Ectodermal cell (in vitro differentiated cells): ENCODE measurements around the gene ERC2.
"Not testable (repeated sequence)": the region's sequence is repeated elsewhere in the genome, so short reads cannot be mapped to it uniquely, and the experiment has no call there.

Experiments used
- H3K27ac ChIP-seq: 2 replicates; pipeline ENCODE4 v1.7.0; 2013; ENCODE audit warnings: mild to moderate bottlenecking, low read depth, low read length; ENCODE audit not compliant: insufficient read depth, poor library complexity, severe bottlenecking
- H3K27me3 ChIP-seq: 2 replicates; pipeline ENCODE4 v1.7.0; 2013; ENCODE audit warnings: mild to moderate bottlenecking, low read length; ENCODE audit not compliant: insufficient read depth, control insufficient read depth, poor library complexity, severe bottlenecking
- H3K36me3 ChIP-seq: one replicate; pipeline ENCODE4 v1.7.0; 2013; ENCODE audit warnings: low read length; ENCODE audit not compliant: control insufficient read depth, insufficient read depth
- H3K4me1 ChIP-seq: one replicate; pipeline ENCODE4 v1.7.0; 2013; ENCODE audit warnings: low read length; ENCODE audit not compliant: control insufficient read depth, insufficient read depth
- H3K4me3 ChIP-seq: 2 replicates; pipeline ENCODE4 v1.7.0; 2013; ENCODE audit warnings: low read depth, low read length, control low read depth; ENCODE audit not compliant: insufficient read depth
- H3K9me3 ChIP-seq: 2 replicates; pipeline ENCODE4 v1.7.0; 2013; ENCODE audit warnings: mild to moderate bottlenecking, low read length, moderate library complexity; ENCODE audit not compliant: control insufficient read depth
- WGBS, 2 experiments: methylation state at CpG; one replicate each; pipeline ENCODE4 v1.1.7; 2013; ENCODE audit warnings: missing lambda C conversion rate in 2 of 2; 5-methylcytosine and 5-hydroxymethylcytosine counted together

The ERC2 gene

GRCh38 chr3:56019490-56020146, 448.6 kb downstream of the ERC2 start:
- no peaks in the 10 kb centered on the region for H3K27me3 ChIP-seq
- H3K27ac ChIP-seq, result no peak overlapping the region
- 81 to 83% methylated on average over 4 of the region's 4 CpGs for WGBS, 2 experiments
- no peaks in the 10 kb centered on the region for H3K9me3 ChIP-seq
- no peak overlapping the region for H3K4me3 ChIP-seq
- no peaks in the 10 kb centered on the region for H3K36me3 ChIP-seq
- H3K4me1 ChIP-seq, result no peaks in the 10 kb centered on the region

- not testable (repeated sequence) for H3K27ac ChIP-seq, H3K4me1 ChIP-seq, H3K27me3 ChIP-seq, H3K4me3 ChIP-seq, H3K36me3 ChIP-seq, H3K9me3 ChIP-seq
- WGBS, 2 experiments, result 92 to 100% methylated on average over 1 of the region's 1 CpG
Observed at GRCh38 chr3:56015374-56015773, 452.9 kb downstream of the ERC2 start.

GRCh38 chr3:56012721-56013120, 455.5 kb downstream of the ERC2 start:
- Histone ChIP-seq H3K36me3 (no peaks in the 10 kb centered on the region), H3K27me3 (no peaks in the 10 kb centered on the region), H3K9me3 (no peaks in the 10 kb centered on the region), H3K4me1 (no peaks in the 10 kb centered on the region), H3K4me3 (no peak overlapping the region), H3K27ac (no peak overlapping the region)
- WGBS, 2 experiments, result 91 to 100% methylated on average over 1 to 4 of the region's 4 CpGs

- Histone ChIP-seq H3K36me3 (no peaks in the 10 kb centered on the region), H3K9me3 (no peaks in the 10 kb centered on the region), H3K4me1 (peaks cover 5% of the 10 kb centered on the region), H3K27ac (no peak overlapping the region), H3K27me3 (no peaks in the 10 kb centered on the region), H3K4me3 (no peak overlapping the region)
- WGBS, 2 experiments, result 86 to 89% methylated on average over 5 of the region's 6 CpGs
Observed at GRCh38 chr3:56005196-56005805, 463.0 kb downstream of the ERC2 start.

GRCh38 chr3:56003129-56003528, 465.1 kb downstream of the ERC2 start:
- Histone ChIP-seq H3K9me3 (no peaks in the 10 kb centered on the region), H3K4me1 (peaks cover 5% of the 10 kb centered on the region), H3K36me3 (no peaks in the 10 kb centered on the region), H3K27me3 (no peaks in the 10 kb centered on the region), H3K4me3 (no peak overlapping the region), H3K27ac (no peak overlapping the region)
- WGBS, 2 experiments, result 93 to 94% methylated on average over 3 of the region's 3 CpGs

- Histone ChIP-seq H3K9me3 (no peaks in the 10 kb centered on the region), H3K27ac (no peak overlapping the region), H3K4me1 (peaks cover 5% of the 10 kb centered on the region), H3K4me3 (no peak overlapping the region), H3K36me3 (no peaks in the 10 kb centered on the region), H3K27me3 (no peaks in the 10 kb centered on the region)
Observed at GRCh38 chr3:56001991-56002390, 466.3 kb downstream of the ERC2 start.

GRCh38 chr3:56001537-56001936, 466.7 kb downstream of the ERC2 start:
- Histone ChIP-seq H3K9me3 (no peaks in the 10 kb centered on the region), H3K27ac (no peak overlapping the region), H3K4me1 (peaks cover 5% of the 10 kb centered on the region), H3K36me3 (no peaks in the 10 kb centered on the region), H3K4me3 (no peak overlapping the region), H3K27me3 (no peaks in the 10 kb centered on the region)
- WGBS, 2 experiments, result 54 to 57% methylated on average over 4 of the region's 4 CpGs

GRCh38 chr3:55989366-55989765, 478.9 kb downstream of the ERC2 start:
- peaks cover 11% of the 10 kb centered on the region for H3K4me1 ChIP-seq
- H3K4me3 ChIP-seq, result no peak overlapping the region
- H3K27me3 ChIP-seq, result no peaks in the 10 kb centered on the region
- 86 to 93% methylated on average over 2 of the region's 2 CpGs for WGBS, 2 experiments
- H3K27ac ChIP-seq, result no peak overlapping the region
- H3K9me3 ChIP-seq, result no peaks in the 10 kb centered on the region
- H3K36me3 ChIP-seq, result no peaks in the 10 kb centered on the region

- H3K4me1 ChIP-seq, result peaks cover 11% of the 10 kb centered on the region
- no peak overlapping the region for H3K4me3 ChIP-seq
- H3K9me3 ChIP-seq, result no peaks in the 10 kb centered on the region
- H3K27me3 ChIP-seq, result no peaks in the 10 kb centered on the region
- 56 to 62% methylated on average over 3 of the region's 3 CpGs for WGBS, 2 experiments
- H3K27ac ChIP-seq, result no peak overlapping the region
- no peaks in the 10 kb centered on the region for H3K36me3 ChIP-seq
Observed at GRCh38 chr3:55988905-55989304, 479.4 kb downstream of the ERC2 start.

- WGBS, 2 experiments, result 93 to 96% methylated on average over 5 of the region's 5 CpGs
- no peak overlapping the region for H3K27ac ChIP-seq
- no peaks in the 10 kb centered on the region for H3K9me3 ChIP-seq
- peaks cover 11% of the 10 kb centered on the region for H3K4me1 ChIP-seq
- H3K27me3 ChIP-seq, result no peaks in the 10 kb centered on the region
- H3K4me3 ChIP-seq, result no peak overlapping the region
- no peaks in the 10 kb centered on the region for H3K36me3 ChIP-seq
Observed at GRCh38 chr3:55984626-55985025, 483.6 kb downstream of the ERC2 start.
